SK-N-SH (cell line): ENCODE results near the gene PCBP4. TPM values are rescaled to one million over a fixed set of nuclear protein-coding genes. Genes with fewer than 3 reads are reported as not detected.

ENCODE experiments used
- CTCF ChIA-PET: fragments of 300-600, 350-600 bp; formaldehyde crosslinking; extraction: SDS; loops from one replicate; lab custom pipeline; 2021; lab: Yijun Ruan, JAX
- POLR2A ChIA-PET: fragments of 350-600 bp; sonication (Branson Sonifier 250); formaldehyde crosslinking; extraction: SDS; loops from one replicate; lab custom pipeline; 2020; ENCODE audit warnings: antibody characterized with exemption, inconsistent platforms; lab: Yijun Ruan, JAX
- DNase-seq: peaks from one replicate; pipeline ENCODE4 v3.0.0; 2012
- H2AFZ ChIP-seq: fragments of 200-600 bp; sonication (generic); 2 replicates; pipeline ENCODE4 v1.8.1; 2016; ENCODE audit warnings: antibody characterized with exemption, mild to moderate bottlenecking, low read depth
- H3F3A ChIP-seq: fragments of 200-600 bp; sonication (generic); replicated peaks from 2 replicates; pipeline ENCODE3; 2016; ENCODE audit warnings: antibody characterized with exemption, mild to moderate bottlenecking; ENCODE audit not compliant: insufficient read depth
- H3K27ac ChIP-seq, 2 experiments: fragments of 200-500 bp in 1 of 2; fragments of 200-600 bp in 1 of 2; sonication (Bioruptor generic) in 1 of 2; sonication (generic), shearing (Covaris generic) in 1 of 2; 2 replicates each; pipeline versions ENCODE4 v1.5.1 to v1.6.1; 2014 to 2016; ENCODE audit warnings: low read depth in 2 of 2, inconsistent platforms in 1 of 2, low read length in 1 of 2, mild to moderate bottlenecking in 1 of 2, mixed read lengths in 1 of 2
- H3K27me3 ChIP-seq: fragments of 200-600 bp; sonication (generic), shearing (Covaris generic); 2 replicates; pipeline ENCODE4 v1.6.1; 2016; ENCODE audit warnings: mixed run types; ENCODE audit not compliant: insufficient read depth
- H3K36me3 ChIP-seq, 2 experiments: fragments of 200-500 bp in 1 of 2; fragments of 200-600 bp in 1 of 2; sonication (Bioruptor generic) in 1 of 2; sonication (generic) in 1 of 2; replicated peaks in 1 of 2; 2 replicates each; pipeline versions ENCODE3 to v1.5.1; 2014 to 2016; ENCODE audit warnings: low read length in 1 of 2, mild to moderate bottlenecking in 1 of 2; ENCODE audit not compliant: insufficient read depth in 2 of 2, control insufficient read depth in 1 of 2
- H3K4me1 ChIP-seq, 2 experiments: fragments of 200-500 bp in 1 of 2; fragments of 200-600 bp in 1 of 2; sonication (Bioruptor generic) in 1 of 2; sonication (generic), shearing (Covaris generic) in 1 of 2; 2 replicates each; pipeline versions ENCODE4 v1.5.1 to v1.6.1; 2014 to 2016; ENCODE audit warnings: low read depth in 1 of 2, low read length in 1 of 2, mixed run types in 1 of 2; ENCODE audit not compliant: insufficient read depth in 2 of 2, control insufficient read depth in 1 of 2
- H3K4me2 ChIP-seq: fragments of 200-600 bp; sonication (generic), shearing (Covaris generic); 2 replicates; pipeline ENCODE4 v1.6.1; 2017; ENCODE audit warnings: mixed run types
- H3K4me3 ChIP-seq, 2 experiments: fragments of 200-500 bp in 1 of 2; fragments of 200-600 bp in 1 of 2; sonication (Bioruptor generic) in 1 of 2; sonication (generic), shearing (Covaris generic) in 1 of 2; 2 replicates each; pipeline versions ENCODE4 v1.5.1 to v1.8.1; 2014 to 2016; ENCODE audit warnings: low read depth in 2 of 2, inconsistent platforms in 1 of 2, low read length in 1 of 2, mild to moderate bottlenecking in 1 of 2, mixed read lengths in 1 of 2, moderate library complexity in 1 of 2
- H3K79me2 ChIP-seq: fragments of 200-600 bp; sonication (generic); 2 replicates; pipeline ENCODE4 v1.8.1; 2017; ENCODE audit warnings: mild to moderate bottlenecking; ENCODE audit not compliant: insufficient read depth
- H3K9ac ChIP-seq: fragments of 200-600 bp; sonication (generic); 2 replicates; pipeline ENCODE4 v1.6.1; 2017; ENCODE audit warnings: mixed run types
- H3K9me2 ChIP-seq: fragments of 200-600 bp; sonication (generic); 2 replicates; pipeline ENCODE4 v1.6.1; 2017; ENCODE audit warnings: mixed run types
- H3K9me3 ChIP-seq: fragments of 200-600 bp; sonication (generic); 2 replicates; pipeline ENCODE4 v1.6.1; 2017; ENCODE audit warnings: mixed run types, mild to moderate bottlenecking, moderate library complexity
- H4K20me1 ChIP-seq: fragments of 200-600 bp; sonication (generic); 2 replicates; pipeline ENCODE4 v1.6.1; 2017; ENCODE audit warnings: mild to moderate bottlenecking, mixed run types; ENCODE audit not compliant: insufficient read depth
- CHD2 ChIP-seq: fragments of 150-350 bp; IDR thresholded peaks from 2 replicates; pipeline ENCODE4 v1.6.1; 2018; ENCODE audit warnings: low read length; ENCODE audit not compliant: partially characterized antibody
- GATA2 ChIP-seq: sonication (generic); formaldehyde crosslinking; IDR thresholded peaks from 2 replicates; pipeline ENCODE4 v1.5.0; 2020; ENCODE audit warnings: mild to moderate bottlenecking, missing genetic modification reagents
- NFIC ChIP-seq: IDR thresholded peaks from 2 replicates; pipeline ENCODE4 v1.4.0; 2012; ENCODE audit warnings: borderline replicate concordance
- RAD21 ChIP-seq: IDR thresholded peaks from 2 replicates; pipeline ENCODE4 v1.6.1; 2012; ENCODE audit warnings: mild to moderate bottlenecking, low read length
- RCOR1 ChIP-seq: fragments of 150-350 bp; IDR thresholded peaks from 2 replicates; pipeline ENCODE4 v1.6.1; 2017; ENCODE audit warnings: antibody characterized with exemption, low read length
- RFX5 ChIP-seq: IDR thresholded peaks from 2 replicates; pipeline ENCODE4 v1.6.1; 2012; ENCODE audit warnings: mild to moderate bottlenecking, improper control_type of control experiment, low read length
- TAF1 ChIP-seq: IDR thresholded peaks from 2 replicates; pipeline ENCODE4 v1.6.1; 2012; ENCODE audit warnings: low read depth, mild to moderate bottlenecking, low read length, moderate library complexity, borderline replicate concordance
- TCF12 ChIP-seq: IDR thresholded peaks from 2 replicates; pipeline ENCODE4 v1.4.0; 2012
- TEAD4 ChIP-seq: IDR thresholded peaks from 2 replicates; pipeline ENCODE4 v1.4.0; 2012; ENCODE audit warnings: mild to moderate bottlenecking, borderline replicate concordance; ENCODE audit not compliant: insufficient read depth
- USF2 ChIP-seq: fragments of 150-350 bp; IDR thresholded peaks from 2 replicates; pipeline ENCODE4 v1.6.1; 2017; ENCODE audit warnings: antibody characterized with exemption, low read length, low read depth, borderline replicate concordance
- YY1 ChIP-seq: IDR thresholded peaks from 2 replicates; pipeline ENCODE4 v1.4.0; 2012; ENCODE audit warnings: low read depth, mild to moderate bottlenecking
- WGBS: methylation state at CpG from one replicate; pipeline ENCODE4 v1.1.6; 2017; ENCODE audit warnings: low lambda C conversion rate; 5-methylcytosine and 5-hydroxymethylcytosine counted together
- polyA plus RNA-seq, 3 experiments: library from polyadenylated mRNA; depleted of rRNA; stranded (reverse); fragments of >200 nt; gene quantifications; 2 replicates each; pipeline ENCODE4 v1.2.3, GENCODE V29; 2012
- TF ChIP-seq, protein P1 (sequence below): IDR thresholded peaks from 2 replicates; pipeline ENCODE4 v1.4.0; 2012; ENCODE audit warnings: low read depth, borderline replicate concordance

PCBP4 gene
- polyA plus RNA-seq, 1 of the 3 experiments (the other 2 are of a cell fraction), result 97.4 TPM

- no peak for TF ChIP-seq RAD21
- no peak for TF ChIP-seq RCOR1
- TF ChIP-seq GATA2 (CRISPR knock-in tag), result no peak
- TF ChIP-seq TEAD4, result no peak
- TF ChIP-seq YY1, result no peak
- TF ChIP-seq CHD2, result no peak
- TF ChIP-seq, protein P1, sequence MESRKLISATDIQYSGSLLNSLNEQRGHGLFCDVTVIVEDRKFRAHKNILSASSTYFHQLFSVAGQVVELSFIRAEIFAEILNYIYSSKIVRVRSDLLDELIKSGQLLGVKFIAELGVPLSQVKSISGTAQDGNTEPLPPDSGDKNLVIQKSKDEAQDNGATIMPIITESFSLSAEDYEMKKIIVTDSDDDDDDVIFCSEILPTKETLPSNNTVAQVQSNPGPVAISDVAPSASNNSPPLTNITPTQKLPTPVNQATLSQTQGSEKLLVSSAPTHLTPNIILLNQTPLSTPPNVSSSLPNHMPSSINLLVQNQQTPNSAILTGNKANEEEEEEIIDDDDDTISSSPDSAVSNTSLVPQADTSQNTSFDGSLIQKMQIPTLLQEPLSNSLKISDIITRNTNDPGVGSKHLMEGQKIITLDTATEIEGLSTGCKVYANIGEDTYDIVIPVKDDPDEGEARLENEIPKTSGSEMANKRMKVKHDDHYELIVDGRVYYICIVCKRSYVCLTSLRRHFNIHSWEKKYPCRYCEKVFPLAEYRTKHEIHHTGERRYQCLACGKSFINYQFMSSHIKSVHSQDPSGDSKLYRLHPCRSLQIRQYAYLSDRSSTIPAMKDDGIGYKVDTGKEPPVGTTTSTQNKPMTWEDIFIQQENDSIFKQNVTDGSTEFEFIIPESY, result no peak
- TF ChIP-seq TCF12, result no peak
- no peak for TF ChIP-seq RFX5
- no peak for TF ChIP-seq TAF1
- TF ChIP-seq NFIC, result no peak
- TF ChIP-seq, all 33 proteins: peak for 0
- H4K20me1 ChIP-seq, result 0 out of 2 replicates have a peak, but pooled peaks cover 4% of the 10 kb centered on the region
- H3F3A ChIP-seq, result no peaks in the 10 kb centered on the region
- no peaks in the 10 kb centered on the region for H3K27me3 ChIP-seq
- H3K9me2 ChIP-seq, result no peaks in the 10 kb centered on the region
- H3K4me1 ChIP-seq, result peaks cover 4 to 38% of the 10 kb centered on the region in 2 experiments; a peak in 2 of 4 replicates
- ChIA-PET POLR2A (interaction anchor here (0.5 to 1.7 kb wide), 4 partner anchors 12 to 75 kb away, joined by 3 to 4 read pairs (median 3); partner anchors contain the start of genes ABHD14A, ABHD14B and RPL29), CTCF (interaction anchor here (0.6 to 10.7 kb wide), 5 partner anchors 12 to 424 kb away, joined by 3 to 84 read pairs (median 4); partner anchors contain the start of genes ABHD14A, ABHD14B, PARP3 and RRP9)
- H3K4me3 ChIP-seq, result no peak overlapping the region
- peaks cover 31% of the 10 kb centered on the region for H3K79me2 ChIP-seq
- H3K36me3 ChIP-seq, result peaks cover under 1 to 42% of the 10 kb centered on the region in 2 experiments
- H3K9me3 ChIP-seq, result no peaks in the 10 kb centered on the region
- H3K27ac ChIP-seq, result no peak overlapping the region
- WGBS, result 83% methylated on average over 5 of the region's 9 CpGs
- no peak overlapping the region for H3K4me2 ChIP-seq
- no peak overlapping the region for H3K9ac ChIP-seq
- DNase-seq, result no peak
- H2AFZ ChIP-seq, result no peak overlapping the region
Observed at GRCh38 chr3:51961602-51962569, 5.4 kb downstream of the PCBP4 start.

DNA sequence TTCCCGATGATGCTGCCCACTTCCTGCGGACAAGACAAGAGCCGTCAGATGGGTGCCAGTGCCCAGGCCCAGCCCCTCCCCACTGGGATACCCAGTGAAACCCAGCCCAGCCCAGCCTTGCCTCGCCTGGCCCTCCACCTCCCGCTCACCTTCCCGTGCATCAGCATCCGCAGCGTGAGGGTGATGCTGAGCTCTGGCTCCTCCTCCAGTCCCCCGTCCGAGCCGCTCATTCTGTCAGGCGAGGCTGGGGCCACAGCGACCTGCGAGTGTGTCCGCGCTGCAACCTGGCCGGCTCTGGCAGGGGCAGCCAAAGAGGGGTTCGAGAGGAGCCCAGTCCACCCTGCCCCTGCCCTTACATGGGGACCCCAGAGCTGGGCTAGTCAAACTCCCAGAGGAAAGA lies 6.2 kb downstream of the PCBP4 start:
- H3K79me2 ChIP-seq, result peaks cover 22% of the 10 kb centered on the region; the same call in 1 of the 2 replicates
- no peaks in the 10 kb centered on the region for H3K27me3 ChIP-seq
- POLR2A ChIA-PET, result no interaction called here
- no peak overlapping the region for H2AFZ ChIP-seq
- H3F3A ChIP-seq, result no peaks in the 10 kb centered on the region
- H3K9me2 ChIP-seq, result no peaks in the 10 kb centered on the region
- H3K9ac ChIP-seq, result no peak overlapping the region
- no peaks in the 10 kb centered on the region for H3K9me3 ChIP-seq
- no peak overlapping the region for H3K4me3 ChIP-seq
- no peak for TF ChIP-seq USF2
- TF ChIP-seq, protein P1, result no peak
- peaks cover 4 to 36% of the 10 kb centered on the region in 2 experiments; a peak in 2 of 4 replicates for H3K4me1 ChIP-seq
- CTCF ChIA-PET, result interaction anchor here (0.6 to 10.7 kb wide), 3 partner anchors 13 to 423 kb away, joined by 3 to 84 read pairs (median 21); partner anchors contain the start of genes ABHD14A, ABHD14B, PARP3 and RRP9
- 96% methylated on average over 14 of the region's 18 CpGs for WGBS
- DNase-seq, result no peak
- no peak overlapping the region for H3K4me2 ChIP-seq
- H3K36me3 ChIP-seq, result peaks cover 5 to 42% of the 10 kb centered on the region in 2 experiments
- no peak overlapping the region for H3K27ac ChIP-seq
- H4K20me1 ChIP-seq, result 0 out of 2 replicates have a peak, but pooled peaks cover 4% of the 10 kb centered on the region
